Lung microvascular endothelial cell (primary cell): ENCODE data around the gene LARP4B. TPM values are rescaled to one million over a fixed set of nuclear protein-coding genes. Genes with fewer than 3 reads are reported as not detected.

Experiments
- DNase-seq, 2 donors: peaks; one replicate each; pipeline versions ENCODE4 v3.0.0 to v3.0.0-alpha.2; 2010; ENCODE audit warnings: low read depth in 2 of 2
- total RNA-seq: library from RNA; depleted of rRNA; stranded (reverse); fragments of >200 nt; gene quantifications from 2 replicates; pipeline ENCODE4 v1.2.1, GENCODE V29; 2014

The LARP4B gene
- total RNA-seq, 1 donor from 2014 or later = 23.2 TPM

DNA sequence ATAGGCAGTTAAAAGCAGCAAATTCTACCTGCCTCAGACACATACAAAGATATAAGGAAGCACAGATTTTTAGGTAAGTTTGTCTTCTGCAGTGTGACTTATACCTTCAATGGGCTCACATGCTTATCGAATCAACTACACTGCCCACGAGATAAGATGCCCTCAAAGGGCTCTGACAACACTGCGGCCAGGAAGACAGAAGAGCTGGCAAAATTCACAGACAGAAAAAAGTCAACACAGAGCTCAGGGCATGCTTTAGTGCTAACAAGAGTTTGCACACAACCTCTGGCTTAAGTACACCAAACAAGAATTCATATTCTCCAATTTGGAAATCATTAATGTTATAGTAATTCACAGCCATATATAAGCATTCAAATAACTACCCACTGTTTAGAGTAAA lies 62.3 kb downstream of the LARP4B start:
- no peak for DNase-seq

DNA sequence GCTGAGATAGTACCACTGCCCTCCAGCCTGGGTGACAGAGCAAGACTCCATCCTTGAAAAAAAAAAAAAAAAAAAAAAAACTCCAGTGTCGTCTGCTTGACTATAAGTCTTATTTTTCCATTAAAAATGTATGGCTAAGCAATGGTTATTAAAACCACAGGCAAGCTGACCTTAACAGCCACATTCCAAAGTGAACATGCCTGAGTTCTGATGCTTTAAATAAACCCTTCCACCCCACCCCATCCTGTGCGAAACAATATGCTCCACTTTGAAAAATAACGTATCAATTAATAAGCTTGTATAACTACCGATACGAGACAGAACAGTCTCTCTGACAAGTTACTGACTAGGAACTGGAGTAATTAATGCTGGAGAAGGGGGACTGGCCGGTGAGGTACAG lies 63.7 kb downstream of the LARP4B start:
- no peak for DNase-seq

DNA sequence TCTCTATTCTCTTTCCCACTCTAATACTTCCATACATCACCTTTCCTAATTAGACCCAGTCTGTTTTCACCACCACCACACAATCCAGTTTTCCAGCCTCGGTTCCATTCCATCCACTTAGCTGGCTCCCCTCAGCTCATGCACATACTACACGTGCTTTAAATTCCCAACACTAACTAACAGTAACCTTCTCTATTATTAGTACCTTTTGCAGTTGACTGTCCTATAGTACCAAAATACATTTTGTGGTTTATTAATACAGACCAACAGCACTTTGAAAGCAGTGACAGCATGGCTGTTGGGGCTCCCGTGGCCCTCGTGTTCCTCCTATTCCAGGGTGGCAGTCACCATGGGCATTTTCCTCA lies 64.9 kb downstream of the LARP4B start:
- no peak for DNase-seq

DNA sequence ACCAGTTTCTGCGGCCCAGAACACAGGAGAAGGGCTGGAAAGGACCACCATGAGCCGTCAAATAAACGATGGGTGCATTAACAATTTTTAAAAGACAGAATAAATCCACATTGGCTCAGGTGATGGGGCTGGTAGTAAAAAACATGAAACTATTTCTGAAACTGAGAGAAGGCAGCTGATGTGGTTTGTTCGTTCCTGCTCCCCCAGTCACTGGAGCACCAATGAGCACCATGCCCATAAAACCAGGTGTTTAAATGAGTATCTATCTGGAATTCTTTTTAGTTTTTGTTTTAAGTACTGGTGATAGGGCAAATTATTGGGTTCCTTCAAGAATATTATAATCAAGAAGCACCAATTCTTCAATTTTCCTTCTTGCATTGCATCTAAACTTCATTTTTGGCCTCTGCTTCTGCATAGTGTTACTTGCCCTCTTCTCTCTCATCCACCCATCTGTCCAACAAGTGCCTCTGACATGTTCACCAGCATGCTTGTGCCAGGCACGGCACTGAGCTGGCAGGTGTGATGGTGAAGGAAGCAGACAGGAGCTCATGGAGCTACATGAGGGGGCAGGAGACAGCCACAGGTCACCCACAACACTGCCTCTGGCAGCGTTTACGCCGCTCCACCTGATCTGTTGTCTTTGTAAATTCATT lies 65.5 kb downstream of the LARP4B start:
- no peak for DNase-seq

DNA sequence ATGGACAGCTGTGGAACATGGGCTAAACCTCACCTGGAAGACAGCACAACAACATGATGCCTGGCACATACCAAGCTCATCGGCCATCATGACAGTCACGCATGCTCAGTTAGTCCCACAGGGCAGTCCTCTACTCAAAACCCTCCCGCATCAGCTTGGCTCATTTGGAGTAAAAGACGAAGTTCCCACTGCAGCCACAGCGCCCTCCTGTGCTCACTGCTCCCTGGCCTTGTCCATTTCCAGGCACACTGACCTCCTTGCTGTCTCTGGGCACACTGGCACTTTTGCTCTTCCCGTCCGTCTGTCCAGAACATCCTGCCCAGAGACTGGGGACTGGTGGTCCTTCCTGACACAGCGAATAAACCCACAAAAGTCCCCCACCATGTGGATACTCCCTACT lies 66.2 kb downstream of the LARP4B start:
- no peak for DNase-seq

DNA sequence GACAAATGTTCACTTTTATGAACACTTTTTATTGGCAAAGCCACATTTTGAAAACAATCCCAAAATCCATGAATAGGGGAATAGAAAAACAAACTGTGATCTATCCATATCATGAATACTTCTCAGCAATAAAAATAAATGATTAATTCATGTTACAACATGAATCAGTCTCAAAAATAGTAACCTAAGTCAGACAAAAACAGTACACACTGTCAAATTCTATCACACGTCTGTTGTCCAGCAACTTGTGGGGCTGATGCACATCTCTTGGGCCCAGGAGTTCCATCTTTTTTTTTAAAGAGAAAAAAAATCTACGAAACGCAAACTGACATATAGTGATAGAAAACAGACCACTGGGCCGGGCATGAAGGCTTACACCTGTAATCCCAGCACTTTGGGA lies 71.0 kb downstream of the LARP4B start:
- DNase-seq = no peak

DNA sequence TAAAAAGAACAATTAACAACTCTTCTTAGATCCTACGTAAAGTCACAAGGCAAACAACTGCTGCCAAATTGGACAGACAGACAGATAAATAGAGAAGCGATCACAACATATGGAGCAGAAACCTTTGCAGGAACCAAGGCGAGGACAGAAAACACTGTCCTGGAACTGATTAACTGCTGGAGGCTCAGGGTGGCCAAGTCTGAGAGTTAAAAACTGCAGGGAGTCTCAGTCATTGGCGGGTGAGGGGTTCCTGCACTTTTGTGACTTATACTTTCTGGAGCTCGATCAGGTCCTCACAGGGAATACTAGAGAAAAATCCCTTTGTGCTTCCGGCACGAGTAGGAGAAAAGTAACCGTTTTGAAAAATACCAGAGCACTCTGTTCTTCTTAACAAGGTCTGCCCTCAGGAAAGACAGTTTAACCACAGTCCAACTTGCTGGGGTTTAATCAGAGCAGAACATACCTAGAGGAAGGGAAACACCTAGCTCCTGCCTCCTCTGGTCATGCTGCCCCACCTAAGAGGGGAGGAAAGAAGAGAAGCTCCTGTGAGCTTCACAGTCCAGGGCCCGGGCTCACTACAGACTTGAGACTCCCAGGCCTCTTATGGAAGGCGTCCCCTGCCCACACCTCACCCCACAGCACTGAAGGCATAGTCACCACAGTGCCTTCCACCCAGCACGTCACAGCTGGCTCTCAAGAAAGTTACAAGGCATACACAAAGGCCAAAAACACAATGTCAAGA lies 74.9 kb downstream of the LARP4B start:
- no peak for DNase-seq

DNA sequence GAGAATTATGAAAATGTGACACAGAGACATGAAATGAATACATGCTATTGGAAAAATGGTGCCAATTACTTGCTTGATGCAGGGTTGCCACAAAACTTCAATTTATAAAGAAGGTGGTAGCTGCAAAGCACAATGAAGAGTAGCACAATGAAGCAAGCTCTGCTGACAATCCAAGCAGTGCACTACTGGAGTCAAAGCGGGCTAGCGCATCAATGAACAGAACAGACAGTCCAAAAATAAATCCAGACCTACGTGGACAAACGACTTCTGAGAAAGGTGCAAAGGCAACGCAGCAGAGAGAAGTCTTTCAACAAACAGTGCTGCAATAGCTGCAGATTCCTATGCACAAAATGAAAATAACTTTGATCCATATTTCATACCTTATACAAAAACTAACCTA lies 75.8 kb downstream of the LARP4B start:
- DNase-seq = no peak

DNA sequence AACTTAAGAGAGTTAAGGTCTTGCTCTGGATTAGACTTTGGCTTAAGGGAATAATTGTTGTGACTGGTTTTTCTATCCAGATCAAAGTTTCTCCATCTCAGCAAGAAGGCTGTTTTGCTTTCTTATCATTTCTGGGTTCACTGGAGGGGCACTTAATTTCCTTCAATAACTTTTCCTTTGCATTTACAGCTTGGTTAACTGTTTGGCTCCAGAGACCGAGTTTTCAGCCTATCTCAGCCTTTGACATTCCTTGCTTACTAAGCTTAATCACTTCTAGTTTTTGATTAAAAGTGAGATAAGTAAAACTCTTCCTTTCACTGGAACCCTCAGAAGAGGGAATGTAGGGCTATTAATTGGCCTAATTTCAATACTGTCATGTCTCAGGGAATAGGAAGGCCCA lies 76.4 kb downstream of the LARP4B start:
- no peak for DNase-seq

DNA sequence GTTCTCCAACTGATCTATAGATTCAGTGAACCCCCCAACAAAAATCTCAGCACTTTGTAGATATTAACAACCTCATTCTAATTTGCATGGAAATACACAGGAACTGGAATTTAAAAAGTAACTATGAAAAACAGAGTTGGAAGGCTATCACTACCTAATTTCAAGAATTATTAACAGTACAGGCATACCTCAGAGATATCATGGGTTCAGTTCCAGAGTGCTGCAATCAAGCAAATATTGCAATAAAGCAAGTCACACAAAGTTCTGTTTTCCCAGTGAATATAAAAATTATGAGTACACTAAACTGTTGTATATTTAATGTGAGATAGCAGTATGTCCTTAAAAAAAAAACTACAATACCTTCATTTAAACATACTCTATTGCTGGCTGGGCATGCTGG lies 78.5 kb downstream of the LARP4B start:
- no peak for DNase-seq

DNA sequence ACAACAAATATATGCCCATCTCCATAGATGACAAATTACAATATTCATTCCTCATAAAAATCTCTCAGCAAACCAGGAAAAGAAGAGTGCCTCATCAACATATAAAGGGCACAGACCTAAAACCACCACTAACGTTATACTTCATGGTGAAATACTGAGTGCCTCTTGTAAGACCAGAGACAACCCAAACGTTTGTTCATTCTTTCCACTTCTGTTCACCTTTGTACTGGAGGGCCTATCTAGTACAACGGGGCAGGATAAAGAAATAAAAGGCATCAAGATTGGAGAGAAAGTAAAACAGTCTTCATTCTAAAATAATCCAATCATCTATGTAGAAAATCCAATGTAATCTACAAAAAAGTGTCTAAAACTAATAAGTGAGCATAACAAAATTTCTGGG lies 79.1 kb downstream of the LARP4B start:
- DNase-seq = no peak

DNA sequence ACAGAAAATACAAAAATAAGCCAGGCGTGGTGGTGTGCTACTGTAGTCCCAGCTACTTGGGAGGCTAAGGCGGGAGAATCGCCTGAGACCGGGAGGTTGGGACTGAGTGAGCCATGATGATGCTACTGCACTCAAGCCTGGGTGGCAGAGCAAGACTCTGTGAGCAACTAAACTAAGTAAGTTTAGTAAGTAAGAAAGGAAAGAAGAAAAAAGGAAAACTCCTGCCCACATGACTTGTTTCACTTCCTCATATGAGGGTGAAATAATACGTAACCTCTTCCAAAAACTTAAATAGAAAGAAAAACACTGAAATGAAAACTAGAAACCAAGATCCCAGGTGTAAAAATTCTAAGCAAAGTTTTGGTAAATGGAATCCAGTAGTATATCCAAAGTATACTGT lies 79.6 kb downstream of the LARP4B start:
- DNase-seq = no peak

DNA sequence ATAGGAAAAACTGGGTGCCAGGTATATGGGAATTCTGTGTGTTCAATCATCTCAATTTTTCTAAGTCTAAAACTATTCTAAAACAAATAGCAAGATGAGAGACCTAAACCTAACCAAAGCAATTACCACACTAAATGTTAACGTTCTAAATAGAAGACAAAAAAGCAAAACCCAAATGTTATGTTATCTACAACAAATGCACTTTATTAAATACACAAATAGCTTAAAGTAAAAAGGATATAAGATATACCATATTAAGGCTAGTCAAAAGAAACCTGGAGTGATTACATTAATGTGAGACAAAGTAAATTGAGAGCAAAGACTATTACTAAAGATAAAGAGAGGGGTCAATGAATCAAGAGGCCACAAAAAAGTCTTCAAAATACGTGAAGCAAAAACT lies 81.4 kb downstream of the LARP4B start:
- no peak for DNase-seq

DNA sequence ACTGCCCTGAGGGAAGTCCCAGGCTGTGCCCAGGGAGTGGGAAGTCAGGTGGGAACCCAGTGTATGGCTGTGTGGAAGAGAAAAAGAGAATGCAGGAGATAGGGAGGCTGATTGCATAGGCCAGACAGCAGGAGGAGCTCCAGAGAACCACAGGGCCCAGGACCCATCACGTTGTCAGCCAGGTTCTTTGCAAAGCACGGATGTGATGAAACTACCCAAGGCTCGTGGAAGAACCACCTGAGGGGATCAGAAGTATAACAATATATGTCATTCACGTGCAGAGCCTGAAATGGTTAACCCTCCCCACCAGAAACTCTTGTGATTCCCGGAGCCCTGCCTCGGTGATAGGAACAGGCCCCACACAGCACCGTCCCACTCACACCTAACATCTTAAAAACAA lies 83.6 kb downstream of the LARP4B start:
- peak in 1 of 2 donors; percentile 11 for DNase-seq

DNA sequence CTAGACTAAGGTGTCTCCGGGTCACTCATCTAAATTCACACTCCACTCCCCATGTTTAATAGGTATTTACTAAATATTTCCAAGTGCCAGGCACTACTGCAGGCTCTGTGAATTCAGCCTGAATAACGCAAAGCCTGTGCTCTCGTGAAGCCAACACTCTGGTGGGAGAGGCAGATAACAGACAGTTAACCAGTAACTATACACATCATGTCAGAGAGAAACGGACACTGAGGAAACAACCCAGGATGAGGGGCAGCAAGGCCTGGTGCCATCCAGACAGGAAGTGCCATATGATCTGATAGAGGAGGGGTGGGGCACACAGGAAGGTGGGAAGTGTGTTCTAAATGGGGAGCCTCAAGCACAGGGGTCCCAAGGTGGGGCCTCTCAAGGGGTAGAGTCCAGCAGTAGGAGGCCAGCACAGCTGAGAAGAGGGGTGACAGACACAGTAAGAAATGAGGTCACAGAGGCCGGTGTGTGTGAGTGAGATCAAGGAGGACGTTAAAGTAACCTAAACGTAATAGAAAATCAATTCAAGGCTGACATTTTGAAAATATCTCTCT lies 85.3 kb downstream of the LARP4B start:
- peak in 1 of 2 donors; percentile 6 for DNase-seq

DNA sequence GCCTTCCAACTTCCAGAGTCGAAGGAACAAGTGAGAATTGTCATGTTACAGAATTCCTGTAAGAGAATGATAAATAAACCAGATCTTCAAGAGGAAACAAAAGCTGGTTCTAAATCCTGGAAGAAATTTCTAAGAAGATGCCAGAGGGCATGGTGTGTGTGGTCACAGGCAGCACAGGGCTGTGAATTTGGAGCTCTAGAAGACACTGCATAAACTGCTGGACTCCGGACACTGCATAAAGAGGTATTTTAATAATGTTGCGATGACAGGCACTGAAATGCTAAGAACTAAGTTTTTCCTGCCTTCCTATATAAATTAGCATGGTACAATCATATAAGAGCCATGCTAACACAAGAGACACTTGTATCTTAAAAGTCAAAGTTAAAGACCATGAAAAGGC lies 86.0 kb downstream of the LARP4B start:
- no peak for DNase-seq

DNA sequence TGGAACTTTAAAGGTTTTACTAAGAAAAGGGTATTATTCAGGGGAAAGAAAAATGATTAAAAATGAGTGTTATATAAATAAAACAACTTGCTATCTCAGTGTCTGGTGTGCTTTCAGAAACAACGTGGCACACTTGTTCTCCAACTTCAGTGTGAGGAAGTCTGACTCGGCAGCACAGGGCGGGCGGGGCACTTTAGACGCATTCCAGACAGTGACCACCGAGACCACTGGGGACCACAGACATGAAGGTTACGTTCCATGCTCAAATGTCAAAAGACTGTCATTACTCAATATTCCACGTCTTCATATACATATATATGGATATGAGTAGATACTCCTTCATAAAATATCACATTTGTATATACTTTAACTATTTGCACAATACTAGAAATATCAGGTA lies 87.0 kb downstream of the LARP4B start:
- DNase-seq = peak in 1 of 2 donors; percentile 45

DNA sequence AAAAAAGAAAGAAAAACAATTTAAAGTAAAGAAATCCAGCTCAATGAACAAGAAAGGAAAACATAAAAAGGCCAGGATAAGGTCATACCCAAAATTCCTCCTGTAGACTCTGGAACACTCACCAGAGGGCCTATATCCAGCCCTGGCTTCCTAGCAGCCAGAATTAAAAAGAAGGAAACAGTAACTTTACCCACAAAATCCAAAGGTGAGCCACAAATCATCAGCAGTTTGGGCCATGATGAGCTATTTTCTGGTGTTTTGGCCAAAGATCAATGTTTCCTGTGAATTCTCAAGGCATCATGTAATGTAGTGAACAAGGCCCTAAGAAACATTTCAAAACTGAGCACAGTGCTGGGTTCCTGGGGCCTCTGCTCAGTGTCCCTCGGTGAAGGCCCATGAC lies 87.8 kb downstream of the LARP4B start:
- DNase-seq = no peak

DNA sequence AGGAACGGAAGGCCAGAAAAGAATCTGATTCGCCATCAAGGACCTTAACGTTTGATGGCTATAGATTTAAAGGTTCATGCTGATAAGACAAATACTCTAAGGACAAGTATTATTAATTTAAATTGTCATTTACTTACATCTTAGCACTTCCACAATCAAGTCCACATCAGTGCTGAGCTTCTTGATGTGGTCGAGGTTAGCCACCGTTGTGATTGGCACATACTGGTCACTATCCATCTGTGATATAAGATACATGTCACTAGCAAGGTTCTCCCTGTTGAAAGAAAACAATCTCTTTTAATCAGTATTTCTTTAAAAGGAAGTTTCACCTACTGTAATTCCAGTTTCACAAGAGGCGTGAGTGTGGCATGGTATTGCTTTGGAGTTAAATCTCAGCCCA lies 88.7 kb downstream of the LARP4B start:
- no peak for DNase-seq

DNA sequence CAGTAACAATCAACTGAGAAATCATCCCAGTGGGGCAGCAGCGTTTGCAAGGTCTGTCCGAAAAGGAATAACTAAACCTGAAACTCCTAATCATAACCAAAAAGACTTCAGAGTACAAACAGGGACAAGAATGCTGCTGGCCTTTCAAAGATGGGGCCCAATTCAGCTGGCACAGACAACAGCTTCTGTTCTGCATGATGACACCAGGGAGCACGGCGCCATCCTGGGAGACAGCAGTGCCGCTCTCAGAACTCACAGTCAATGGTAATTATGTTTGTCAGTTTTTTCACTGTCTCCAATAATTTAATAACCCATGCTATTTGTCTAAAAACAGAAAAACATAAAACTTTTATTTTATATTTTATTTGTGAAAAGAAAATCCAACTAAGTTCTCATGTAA lies 90.0 kb downstream of the LARP4B start:
- DNase-seq = no peak

DNA sequence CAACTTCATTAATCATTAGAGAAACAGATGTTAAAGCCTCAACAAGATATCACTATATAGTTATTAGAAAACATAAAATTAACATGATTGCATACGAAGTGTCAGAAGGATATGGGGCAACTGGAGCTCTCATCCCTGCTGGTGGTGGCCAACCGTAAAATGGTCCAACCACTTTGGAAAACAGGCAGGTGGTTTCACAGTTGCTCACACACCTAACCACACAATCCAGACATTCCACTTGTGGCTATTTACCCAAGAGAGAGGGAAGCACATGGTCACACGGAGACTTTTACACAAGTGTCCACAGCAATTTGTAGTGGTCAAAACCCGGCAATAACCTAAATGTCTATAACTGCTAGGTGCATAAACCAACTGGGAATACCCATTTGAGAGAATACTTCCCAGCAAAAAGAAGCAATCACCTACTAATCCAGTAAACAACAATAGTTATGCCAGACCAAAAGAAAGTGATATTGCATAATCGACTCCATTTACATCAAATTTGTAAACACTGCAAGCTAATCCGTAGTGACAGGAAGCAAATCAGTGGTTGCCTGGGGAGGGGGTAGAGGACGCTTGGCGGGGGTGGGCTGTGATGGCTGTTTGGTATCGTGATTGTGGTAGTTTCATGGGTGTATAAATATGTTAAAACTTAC lies 91.8 kb downstream of the LARP4B start:
- DNase-seq = no peak

DNA sequence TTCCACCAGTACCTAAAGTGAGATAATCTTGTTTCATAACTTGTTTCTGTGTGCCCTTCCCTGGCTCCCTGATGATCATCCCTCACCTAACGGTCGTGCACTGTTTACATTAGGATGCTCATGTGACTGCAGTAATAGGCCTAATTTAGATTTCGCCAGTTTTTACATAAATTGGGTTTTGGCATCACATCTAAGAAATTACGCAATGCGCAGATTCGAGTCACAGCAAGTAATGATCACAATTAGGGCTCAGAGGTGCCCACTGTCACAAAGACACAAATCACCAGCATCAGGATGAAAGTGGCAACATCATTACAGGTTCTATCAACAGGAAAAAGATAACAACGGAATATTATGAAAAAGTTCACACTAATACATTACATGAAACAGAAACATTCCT lies 94.7 kb downstream of the LARP4B start:
- DNase-seq = no peak

DNA sequence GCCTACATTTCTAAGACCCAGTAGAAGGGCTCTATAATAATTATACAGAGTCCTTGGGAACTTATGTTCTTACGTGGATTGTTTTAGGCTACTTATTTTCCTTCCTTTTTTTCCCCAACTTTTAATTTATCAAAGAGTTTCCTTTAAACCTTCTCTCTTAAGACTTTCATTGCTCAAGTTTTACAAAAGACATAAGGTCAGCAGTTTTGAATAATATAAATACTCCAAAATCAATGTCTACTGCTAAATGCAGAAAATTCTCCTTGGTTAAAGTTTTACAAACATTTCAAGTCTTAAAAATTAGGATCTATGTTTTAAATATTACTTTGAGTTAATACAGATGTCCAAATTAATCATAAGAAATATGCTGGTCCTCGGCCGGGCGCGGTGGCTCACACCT lies 97.0 kb downstream of the LARP4B start:
- no peak for DNase-seq
